GM18951 (cell line): ENCODE data around the gene ADGRV1.
"Not testable (repeated sequence)": the region's sequence is repeated elsewhere in the genome, so short reads cannot be mapped to it uniquely, and the experiment has no call there.

ENCODE experiments used
- POLR2A ChIP-seq: IDR thresholded peaks from 4 replicates; pipeline ENCODE4 v1.6.1; 2011; ENCODE audit warnings: mild to moderate bottlenecking; ENCODE audit not compliant: insufficient read length, insufficient read depth; ENCODE audit errors: extremely low read depth
- in situ Hi-C: fragments of 300-500 bp; cut with MboI; formaldehyde crosslinking; loops from one replicate; pipeline ENCODE4 v1.12.0; 2022; ENCODE audit warnings: low sequenced_read_pairs, mixed read lengths, inconsistent platforms; ENCODE audit not compliant: unreplicated experiment

The ADGRV1 gene

GRCh38 chr5:90590170-90590569, 31.6 kb downstream of the ADGRV1 start:
- in situ Hi-C loops, result no loop called here
- TF ChIP-seq POLR2A, result no peak

- in situ Hi-C loops, result not testable (repeated sequence)
These were observed 34.5 kb downstream of the ADGRV1 start for GRCh38 chr5:90593083-90593482.

DNA sequence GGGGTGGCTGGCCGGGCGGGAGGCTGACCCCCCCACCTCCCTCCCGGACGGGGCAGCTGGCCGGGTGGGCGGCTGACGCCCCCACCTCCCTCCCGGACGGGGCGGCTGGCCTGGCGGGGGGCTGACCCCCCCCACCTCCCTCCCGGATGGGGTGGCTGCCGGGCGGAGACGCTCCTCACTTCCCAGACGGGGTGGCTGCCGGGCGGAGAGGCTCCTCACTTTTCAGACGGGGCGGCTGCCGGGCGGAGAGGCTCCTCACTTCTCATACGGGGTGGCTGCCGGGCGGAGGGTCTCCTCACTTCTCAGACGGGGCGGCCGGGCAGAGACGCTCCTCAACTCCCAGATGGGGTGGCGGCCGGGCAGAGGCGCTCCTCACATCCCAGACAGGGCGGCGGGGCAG, 37.2 kb downstream of the ADGRV1 start:
- in situ Hi-C loops, result not testable (repeated sequence)

- in situ Hi-C loops, result no loop called here
- TF ChIP-seq POLR2A, result no peak
These were observed 39.7 kb downstream of the ADGRV1 start for GRCh38 chr5:90598293-90598692.

- in situ Hi-C loops, result not testable (repeated sequence)
These were observed 41.7 kb downstream of the ADGRV1 start for GRCh38 chr5:90600307-90600706.

DNA sequence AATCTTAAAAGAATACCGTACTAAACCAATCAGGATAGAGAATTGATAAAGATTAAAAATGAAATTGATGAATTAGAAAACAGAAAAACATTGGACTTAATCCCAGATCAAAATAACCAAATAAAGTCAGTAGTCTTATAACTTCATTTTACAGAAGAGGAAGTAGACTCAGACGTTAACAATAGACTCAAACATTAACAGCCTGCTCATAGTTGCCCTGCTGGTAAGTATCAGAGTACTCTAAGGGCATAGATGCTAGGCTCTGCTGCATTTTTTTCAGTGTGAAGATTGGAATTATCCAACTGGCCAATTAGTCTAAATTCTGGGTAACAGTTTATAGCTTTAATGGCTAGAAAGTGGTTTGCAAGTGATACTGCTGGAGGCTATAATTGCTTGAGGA, 42.9 kb downstream of the ADGRV1 start:
- in situ Hi-C loops, result no loop called here
- no peak for TF ChIP-seq POLR2A

GRCh38 chr5:90602681-90603080, 44.1 kb downstream of the ADGRV1 start:
- in situ Hi-C loops, result no loop called here
- TF ChIP-seq POLR2A, result no peak

DNA sequence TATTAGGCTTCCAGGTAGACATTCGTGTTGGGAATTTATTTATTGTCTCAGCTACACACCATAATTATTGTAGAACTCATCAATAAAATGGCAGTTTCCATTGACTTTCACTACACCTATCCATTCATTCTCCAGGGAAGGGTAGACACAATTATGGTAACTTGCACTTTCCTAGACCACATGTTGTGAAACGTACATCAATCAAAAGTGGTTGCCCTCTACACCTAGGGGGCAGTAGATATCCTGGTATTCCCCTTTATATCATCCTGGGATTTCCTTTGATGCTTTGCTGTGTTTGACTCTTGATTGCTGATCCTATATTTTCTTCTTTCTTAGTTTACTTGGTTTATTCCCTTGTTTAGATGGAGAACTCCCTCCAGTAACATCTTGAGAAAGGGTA, 47.9 kb downstream of the ADGRV1 start:
- no peak for TF ChIP-seq POLR2A
- in situ Hi-C loops, result no loop called here

- in situ Hi-C loops, result no loop called here
- no peak for TF ChIP-seq POLR2A
These were observed 54.3 kb downstream of the ADGRV1 start for GRCh38 chr5:90612919-90613318.

- TF ChIP-seq POLR2A, result no peak
- in situ Hi-C loops, result no loop called here
These were observed 54.9 kb downstream of the ADGRV1 start for GRCh38 chr5:90613459-90613858.

- no peak for TF ChIP-seq POLR2A
- in situ Hi-C loops, result no loop called here
These were observed 55.4 kb downstream of the ADGRV1 start for GRCh38 chr5:90613918-90614504.

DNA sequence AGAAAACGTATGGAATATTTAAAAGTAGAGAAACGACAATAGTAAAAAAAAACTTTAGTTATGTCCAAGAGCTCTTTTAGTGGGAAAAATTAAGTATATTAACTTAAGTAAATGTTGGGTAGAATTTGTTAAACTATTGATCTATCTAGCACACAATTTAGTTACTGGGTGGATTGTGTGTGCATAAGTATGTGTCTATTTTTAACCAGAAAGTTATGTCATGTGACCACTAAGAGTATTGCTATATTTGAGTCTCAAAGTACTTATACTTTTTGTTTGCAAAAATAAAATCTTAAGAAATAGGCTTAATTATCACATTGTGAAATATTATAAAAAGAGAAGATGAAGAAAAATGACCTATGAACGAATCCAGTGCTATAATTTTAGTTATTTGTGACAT, 56.8 kb downstream of the ADGRV1 start:
- in situ Hi-C loops, result no loop called here
- TF ChIP-seq POLR2A, result no peak

GRCh38 chr5:90618071-90618470, 59.5 kb downstream of the ADGRV1 start:
- TF ChIP-seq POLR2A, result no peak
- in situ Hi-C loops, result no loop called here

DNA sequence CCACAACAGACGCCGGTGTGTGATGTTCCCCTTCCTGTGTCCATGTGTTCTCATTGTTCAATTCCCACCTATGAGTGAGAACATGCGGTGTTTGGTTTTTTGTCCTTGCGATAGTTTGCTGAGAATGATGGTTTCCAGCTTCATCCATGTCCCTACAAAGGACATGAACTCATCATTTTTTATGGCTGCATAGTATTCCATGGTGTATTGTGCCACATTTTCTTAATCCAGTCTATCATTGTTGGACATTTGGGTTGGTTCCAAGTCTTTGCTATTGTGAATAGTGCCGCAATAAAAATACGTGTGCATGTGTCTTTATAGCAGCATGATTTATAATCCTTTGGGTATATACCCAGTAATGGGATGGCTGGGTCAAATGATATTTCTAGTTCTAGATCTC, 61.2 kb downstream of the ADGRV1 start:
- in situ Hi-C loops, result not testable (repeated sequence)

GRCh38 chr5:90621848-90622247, 63.3 kb downstream of the ADGRV1 start:
- in situ Hi-C loops, result no loop called here
- no peak for TF ChIP-seq POLR2A

DNA sequence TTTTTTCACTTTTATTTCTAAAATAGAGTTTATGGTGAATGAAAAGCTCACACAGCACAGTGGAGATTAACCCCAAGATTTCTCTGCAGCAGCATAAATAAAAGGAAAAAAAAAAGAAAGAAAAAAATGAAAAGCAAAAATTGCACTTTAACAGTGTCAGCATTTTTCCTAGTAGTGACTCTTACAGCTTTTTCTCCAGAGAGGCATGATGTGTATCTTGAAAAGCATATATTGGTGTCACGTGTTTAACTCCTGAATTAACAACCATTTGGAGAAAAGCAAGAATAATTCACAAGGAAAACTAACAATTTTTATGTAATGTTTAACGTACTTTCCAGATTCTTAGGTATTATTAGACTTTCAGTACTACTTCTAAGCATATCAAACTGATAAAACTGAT, 67.9 kb downstream of the ADGRV1 start:
- in situ Hi-C loops, result no loop called here
- TF ChIP-seq POLR2A, result no peak

DNA sequence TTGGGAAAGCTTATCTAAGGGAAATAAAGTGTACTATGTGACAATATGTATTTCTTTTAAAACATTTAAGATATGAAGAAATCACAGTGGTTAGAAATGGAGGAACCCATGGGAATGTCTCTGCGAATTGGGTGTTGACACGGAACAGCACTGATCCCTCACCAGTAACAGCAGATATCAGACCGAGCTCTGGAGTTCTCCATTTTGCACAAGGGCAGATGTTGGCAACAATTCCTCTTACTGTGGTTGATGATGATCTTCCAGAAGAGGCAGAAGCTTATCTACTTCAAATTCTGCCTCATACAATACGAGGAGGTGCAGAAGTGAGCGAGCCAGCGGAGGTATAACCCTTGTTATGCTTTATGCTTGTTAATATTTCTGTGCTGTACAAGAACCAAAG, 69.9 kb downstream of the ADGRV1 start:
- in situ Hi-C loops, result no loop called here
- no peak for TF ChIP-seq POLR2A
